HG03571 (cell line): ENCODE results near the gene PRKN.

Source experiments
- ATAC-seq: cut with Tn5 transposase; IDR thresholded peaks from one replicate; pipeline ENCODE4 v1.9.1; 2021; ENCODE audit not compliant: unreplicated experiment

The PRKN gene

GRCh38 chr6:162151021-162151665 is 576.4 kb downstream of the PRKN start:
- ATAC-seq: no peak

- no peak for ATAC-seq
These were observed 577.3 kb downstream of the PRKN start for GRCh38 chr6:162150295-162150694.

- no peak for ATAC-seq
These were observed 577.8 kb downstream of the PRKN start for GRCh38 chr6:162149786-162150185.

GRCh38 chr6:162147805-162148204 is 579.8 kb downstream of the PRKN start:
- ATAC-seq: no peak

- ATAC-seq: no peak
These were observed 580.3 kb downstream of the PRKN start for GRCh38 chr6:162147281-162147680.

- no peak for ATAC-seq
These were observed 587.2 kb downstream of the PRKN start for GRCh38 chr6:162140251-162140852.

- no peak for ATAC-seq
These were observed 601.9 kb downstream of the PRKN start for GRCh38 chr6:162125659-162126058.

- ATAC-seq: no peak
These were observed 602.7 kb downstream of the PRKN start for GRCh38 chr6:162124710-162125435.

GRCh38 chr6:162123797-162124196 is 603.8 kb downstream of the PRKN start:
- no peak for ATAC-seq

GRCh38 chr6:162119341-162119740 is 608.2 kb downstream of the PRKN start:
- no peak for ATAC-seq

- no peak for ATAC-seq
These were observed 608.9 kb downstream of the PRKN start for GRCh38 chr6:162118706-162119105.

GRCh38 chr6:162116902-162117525 is 610.6 kb downstream of the PRKN start:
- ATAC-seq: no peak

- ATAC-seq: no peak
These were observed 618.0 kb downstream of the PRKN start for GRCh38 chr6:162109480-162110050.

GRCh38 chr6:162108041-162108440 is 619.5 kb downstream of the PRKN start:
- no peak for ATAC-seq

- no peak for ATAC-seq
These were observed 627.5 kb downstream of the PRKN start for GRCh38 chr6:162100096-162100495.

GRCh38 chr6:162099685-162100084 is 627.9 kb downstream of the PRKN start:
- ATAC-seq: no peak

GRCh38 chr6:162092816-162093502 is 634.6 kb downstream of the PRKN start:
- ATAC-seq: no peak

- no peak for ATAC-seq
These were observed 636.8 kb downstream of the PRKN start for GRCh38 chr6:162090734-162091133.

- ATAC-seq: no peak
These were observed 639.5 kb downstream of the PRKN start for GRCh38 chr6:162088091-162088490.

- ATAC-seq: no peak
These were observed 642.0 kb downstream of the PRKN start for GRCh38 chr6:162085561-162085960.

- no peak for ATAC-seq
These were observed 645.0 kb downstream of the PRKN start for GRCh38 chr6:162082520-162082919.
